GM12874 (cell line): Measurements from ENCODE around the gene NKD1.

Experiments
- CTCF ChIP-seq: IDR thresholded peaks from 2 replicates; pipeline ENCODE4 v1.5.1; 2011; ENCODE audit warnings: low read depth, mild to moderate bottlenecking, control low read depth, low read length, moderate library complexity; ENCODE audit not compliant: insufficient read depth

The NKD1 gene

GRCh38 chr16:50591800-50592771 is 43.9 kb downstream of the NKD1 start:
- TF ChIP-seq CTCF = no peak

- TF ChIP-seq CTCF = no peak
These were observed 44.8 kb downstream of the NKD1 start for GRCh38 chr16:50592996-50593395.

GRCh38 chr16:50593410-50594150 is 45.4 kb downstream of the NKD1 start:
- no peak for TF ChIP-seq CTCF

- TF ChIP-seq CTCF = no peak
These were observed 46.4 kb downstream of the NKD1 start for GRCh38 chr16:50594308-50595260.

GRCh38 chr16:50595859-50596258 is 47.7 kb downstream of the NKD1 start:
- no peak for TF ChIP-seq CTCF

- TF ChIP-seq CTCF = no peak
These were observed 48.7 kb downstream of the NKD1 start for GRCh38 chr16:50596762-50597450.
